H1 (cell line): Measurements from ENCODE around the gene BAZ2A. TPM values are rescaled to one million over a fixed set of nuclear protein-coding genes. Genes with fewer than 3 reads are reported as not detected.

ENCODE experiments used
- CTCF ChIA-PET: fragments of 300-600 bp; sonication (Branson Sonifier 250); formaldehyde crosslinking; loops from one replicate; lab custom pipeline; 2021; ENCODE audit not compliant: partially characterized antibody; lab: Charles Lee
- POLR2A ChIA-PET: fragments of 300-600 bp; sonication (Branson Sonifier 250); formaldehyde crosslinking; loops from one replicate; lab custom pipeline; 2021; ENCODE audit warnings: inconsistent platforms; ENCODE audit not compliant: partially characterized antibody; lab: Charles Lee
- DNase-seq, 2 experiments: peaks; one replicate each; pipeline versions ENCODE4 v3.0.0 to v3.0.0-alpha.2; 2010 to 2022; ENCODE audit warnings: low spot score in 2 of 2, low read depth in 1 of 2, mixed read lengths in 1 of 2
- FAIRE-seq: peaks from 2 replicates; lab custom pipeline; 2011; peaks lifted over from hg19 to GRCh38; lab: Jason Lieb, UNC
- H2AFZ ChIP-seq: 2 replicates; pipeline ENCODE4 v1.8.1; 2012; ENCODE audit warnings: low read length, inconsistent platforms
- H2AK5ac ChIP-seq: 2 replicates; pipeline ENCODE4 v1.6.1; 2013; ENCODE audit warnings: low read depth, low read length
- H2BK120ac ChIP-seq: replicated peaks from 2 replicates; pipeline ENCODE3; 2013; ENCODE audit warnings: low read depth, low read length, inconsistent platforms
- H2BK12ac ChIP-seq: 2 replicates; pipeline ENCODE4 v1.6.1; 2013; ENCODE audit warnings: low read depth, low read length
- H2BK15ac ChIP-seq: 2 replicates; pipeline ENCODE4 v1.6.1; 2013; ENCODE audit warnings: low read length
- H2BK20ac ChIP-seq: 2 replicates; pipeline ENCODE4 v1.6.1; 2013; ENCODE audit warnings: low read length
- H2BK5ac ChIP-seq: 2 replicates; pipeline ENCODE4 v1.6.1; 2013; ENCODE audit warnings: low read depth, low read length
- H3K14ac ChIP-seq: 2 replicates; pipeline ENCODE4 v1.6.1; 2013; ENCODE audit warnings: inconsistent platforms; ENCODE audit not compliant: insufficient read length
- H3K18ac ChIP-seq: 2 replicates; pipeline ENCODE4 v1.6.1; 2013; ENCODE audit warnings: low read length; ENCODE audit errors: extremely low read depth
- H3K23ac ChIP-seq: 2 replicates; pipeline ENCODE4 v1.6.1; 2013; ENCODE audit warnings: inconsistent platforms; ENCODE audit not compliant: insufficient read length
- H3K23me2 ChIP-seq: 2 replicates; pipeline ENCODE4 v1.6.1; 2013; ENCODE audit warnings: low read depth, low read length
- H3K27ac ChIP-seq: 2 replicates; pipeline ENCODE4 v1.6.1; 2011; ENCODE audit warnings: low read depth, low read length, inconsistent platforms
- H3K27me3 ChIP-seq, 4 experiments: replicated peaks in 1 of 4; 1 replicate in 1 of 4; 2 replicates in 3 of 4; pipeline versions ENCODE4 v1.6.1 to v1.8.1; 2011 to 2013; ENCODE audit warnings: low read length in 3 of 4, mild to moderate bottlenecking in 3 of 4, inconsistent platforms in 2 of 4, mixed read lengths in 2 of 4, moderate library complexity in 1 of 4; ENCODE audit not compliant: control insufficient read depth in 3 of 4, insufficient read depth in 3 of 4; ENCODE audit errors: extremely low read depth in 1 of 4
- H3K36me3 ChIP-seq, 4 experiments: 2 replicates each; pipeline versions ENCODE4 v1.6.1 to v1.8.1; 2011 to 2013; ENCODE audit warnings: mild to moderate bottlenecking in 4 of 4, low read length in 3 of 4, moderate library complexity in 2 of 4, control low read depth in 1 of 4, inconsistent platforms in 1 of 4; ENCODE audit not compliant: insufficient read depth in 4 of 4, control insufficient read depth in 2 of 4
- H3K4ac ChIP-seq: replicated peaks from 2 replicates; pipeline ENCODE3; 2013; ENCODE audit warnings: low read length, low read depth, mixed read lengths, inconsistent platforms; ENCODE audit not compliant: insufficient read length
- H3K4me1 ChIP-seq, 4 experiments: replicated peaks in 1 of 4; 1 replicate in 1 of 4; 2 replicates in 3 of 4; pipeline versions ENCODE4 v1.6.1 to v1.8.1; 2011 to 2013; ENCODE audit warnings: low read length in 3 of 4, inconsistent platforms in 2 of 4, mixed read lengths in 1 of 4; ENCODE audit not compliant: insufficient read depth in 4 of 4, control insufficient read depth in 3 of 4
- H3K4me2 ChIP-seq, 2 experiments: 2 replicates each; pipeline versions ENCODE4 v1.6.1 to v1.8.1; 2011 to 2013; ENCODE audit warnings: low read depth in 2 of 2, low read length in 2 of 2, control low read depth in 1 of 2, inconsistent platforms in 1 of 2, mild to moderate bottlenecking in 1 of 2; ENCODE audit not compliant: insufficient read depth in 1 of 2
- H3K4me3 ChIP-seq, 4 experiments: fragments of 200-600, 300-600 bp in 1 of 4; sonication (generic), shearing (Covaris generic), sonication (Bioruptor Twin) in 1 of 4; 2 replicates each; pipeline versions ENCODE4 v1.5.1 to v1.8.1; 2011 to 2016; ENCODE audit warnings: low read length in 4 of 4, low read depth in 3 of 4, control low read depth in 2 of 4, inconsistent platforms in 2 of 4, mild to moderate bottlenecking in 2 of 4, mixed read lengths in 1 of 4, moderate library complexity in 1 of 4; ENCODE audit not compliant: insufficient read depth in 2 of 4; ENCODE audit errors: extremely low read depth in 1 of 4
- H3K56ac ChIP-seq: replicated peaks from 2 replicates; pipeline ENCODE3; 2013; ENCODE audit warnings: low read depth, mild to moderate bottlenecking, mixed read lengths, low read length, inconsistent platforms; ENCODE audit not compliant: insufficient read length
- H3K79me1 ChIP-seq: 2 replicates; pipeline ENCODE4 v1.6.1; 2013; ENCODE audit warnings: low read depth, low read length, control low read depth
- H3K79me2 ChIP-seq, 2 experiments: 2 replicates each; pipeline versions ENCODE4 v1.6.1 to v1.8.1; 2012 to 2013; ENCODE audit warnings: low read length in 2 of 2, mild to moderate bottlenecking in 2 of 2, inconsistent platforms in 1 of 2; ENCODE audit not compliant: insufficient read depth in 2 of 2, control insufficient read depth in 1 of 2
- H3K9ac ChIP-seq, 4 experiments: replicated peaks in 1 of 4; 1 replicate in 1 of 4; 2 replicates in 3 of 4; pipeline versions ENCODE4 v1.6.1 to v1.8.1; 2011 to 2013; ENCODE audit warnings: low read depth in 3 of 4, low read length in 3 of 4, control low read depth in 2 of 4, mild to moderate bottlenecking in 2 of 4, moderate library complexity in 2 of 4, inconsistent platforms in 1 of 4; ENCODE audit errors: extremely low read depth in 1 of 4
- H3K9me3 ChIP-seq, 2 experiments: 2 replicates each; pipeline versions ENCODE4 v1.6.1 to v1.8.1; 2012 to 2013; ENCODE audit warnings: mild to moderate bottlenecking in 2 of 2, moderate library complexity in 2 of 2, control low read depth in 1 of 2, inconsistent platforms in 1 of 2, low read depth in 1 of 2, low read length in 1 of 2, mixed read lengths in 1 of 2; ENCODE audit not compliant: insufficient read depth in 2 of 2
- H4K20me1 ChIP-seq, 2 experiments: replicated peaks in 1 of 2; 2 replicates each; pipeline versions ENCODE3 to v1.8.1; 2011 to 2013; ENCODE audit warnings: inconsistent platforms in 2 of 2, low read length in 2 of 2, mild to moderate bottlenecking in 1 of 2; ENCODE audit not compliant: insufficient read depth in 2 of 2, control insufficient read depth in 1 of 2
- H4K5ac ChIP-seq: 2 replicates; pipeline ENCODE4 v1.6.1; 2013; ENCODE audit warnings: low read length, low read depth, mixed read lengths, inconsistent platforms; ENCODE audit not compliant: insufficient read length
- H4K8ac ChIP-seq: 2 replicates; pipeline ENCODE4 v1.8.0; 2013; ENCODE audit warnings: mild to moderate bottlenecking, moderate library complexity, low read length, inconsistent platforms; ENCODE audit not compliant: insufficient read depth; ENCODE audit errors: extremely low read depth
- H4K91ac ChIP-seq: replicated peaks from 2 replicates; pipeline ENCODE3; 2013; ENCODE audit warnings: low read length, mixed read lengths, inconsistent platforms; ENCODE audit not compliant: insufficient read length
- ASH2L ChIP-seq: fragments of 200-600, 300-600 bp; sonication (generic); IDR thresholded peaks from one replicate; pipeline ENCODE4 v1.7.1; 2017; ENCODE audit warnings: low read length
- CEBPB ChIP-seq: IDR thresholded peaks from 2 replicates; pipeline ENCODE4 v1.6.1; 2012; ENCODE audit warnings: low read depth, low read length
- CHD2 ChIP-seq: IDR thresholded peaks from 2 replicates; pipeline ENCODE4 v1.6.1; 2012; ENCODE audit warnings: low read length, improper control_type of control experiment
- FOSL1 ChIP-seq: IDR thresholded peaks from 2 replicates; pipeline ENCODE4 v1.6.1; 2011; ENCODE audit warnings: mild to moderate bottlenecking, low read depth, low read length, moderate library complexity; ENCODE audit not compliant: insufficient read depth
- JUND ChIP-seq: IDR thresholded peaks from 2 replicates; pipeline ENCODE4 v1.6.1; 2011; ENCODE audit warnings: mild to moderate bottlenecking, improper control_type of control experiment, low read length
- KDM4A ChIP-seq: IDR thresholded peaks from one replicate; pipeline ENCODE4 v1.7.1; 2012; ENCODE audit warnings: low read depth, mild to moderate bottlenecking, moderate library complexity, low read length, inconsistent platforms; ENCODE audit not compliant: severe bottlenecking
- RNF2 ChIP-seq: fragments of 200-900, 300-1000 bp; sonication (generic); IDR thresholded peaks from 2 replicates; pipeline ENCODE4 v1.7.1; 2016; ENCODE audit warnings: borderline replicate concordance, low read depth, mild to moderate bottlenecking, antibody characterized with exemption, low read length; ENCODE audit not compliant: poor library complexity, severe bottlenecking; ENCODE audit errors: missing control alignments
- SIN3A ChIP-seq, 2 experiments: IDR thresholded peaks in 1 of 2; conservative IDR thresholded peaks in 1 of 2; 2 replicates each; pipeline ENCODE4 v1.6.1; 2011 to 2012; ENCODE audit warnings: low read length in 2 of 2, improper control_type of control experiment in 1 of 2, low read depth in 1 of 2, mild to moderate bottlenecking in 1 of 2
- SRF ChIP-seq: IDR thresholded peaks from 2 replicates; pipeline ENCODE4 v1.6.1; 2011; ENCODE audit warnings: mild to moderate bottlenecking, low read depth, low read length, moderate library complexity
- TAF1 ChIP-seq: IDR thresholded peaks from 2 replicates; pipeline ENCODE4 v1.6.1; 2011; ENCODE audit warnings: mild to moderate bottlenecking, low read depth, low read length
- TBP ChIP-seq: IDR thresholded peaks from 2 replicates; pipeline ENCODE4 v1.6.1; 2011; ENCODE audit warnings: low read depth, low read length, improper control_type of control experiment
- TEAD4 ChIP-seq: IDR thresholded peaks from 2 replicates; pipeline ENCODE4 v1.6.1; 2012; ENCODE audit warnings: low read depth, low read length, inconsistent platforms, mixed read lengths
- USF2 ChIP-seq: IDR thresholded peaks from 2 replicates; pipeline ENCODE4 v1.6.1; 2011; ENCODE audit warnings: low read length, improper control_type of control experiment
- WGBS, 2 experiments: shearing (Covaris generic) in 1 of 2; methylation state at CpG; one replicate each; pipeline versions ENCODE4 v1.1.6 to v1.1.7; 2013 to 2015; ENCODE audit warnings: low lambda C conversion rate in 2 of 2, mixed read lengths in 2 of 2, inconsistent platforms in 1 of 2, low coverage in 1 of 2, missing lambda C conversion rate in 1 of 2; ENCODE audit not compliant: insufficient replicate concordance in 2 of 2, insufficient coverage in 1 of 2, insufficient read length in 1 of 2; ENCODE audit errors: extremely low coverage in 1 of 2, missing lambda C conversion rate in 1 of 2; 5-methylcytosine and 5-hydroxymethylcytosine counted together
- polyA plus RNA-seq, 7 experiments: library from polyadenylated mRNA; depleted of rRNA in 3 of 7; stranded (reverse) in 5 of 7; unstranded in 2 of 7; fragments of >200 nt in 5 of 7; fragments of 200-250 nt in 2 of 7; gene quantifications; 1 replicate in 5 of 7; 2 replicates in 1 of 7; 4 replicates in 1 of 7; pipeline versions ENCODE4 v1.2.1 to v1.2.3, GENCODE V29; 2011 to 2013; ENCODE audit warnings: missing spikeins in 2 of 7, mixed read lengths in 2 of 7
- total RNA-seq: library from RNA; stranded (reverse); fragmentation: NEBNext Ultra II Directional; extraction: Animal tissue kit (Norgen Biotek cat#: 25700); gene quantifications from 2 replicates; pipeline ENCODE4 v1.2.1, GENCODE V29; 2021

The BAZ2A gene
- total and polyA plus RNA-seq, 2 of the 8 experiments (the other 6 are each of a cell fraction or from before 2014, with no cell fraction given): 52.0 to 110 TPM

DNA sequence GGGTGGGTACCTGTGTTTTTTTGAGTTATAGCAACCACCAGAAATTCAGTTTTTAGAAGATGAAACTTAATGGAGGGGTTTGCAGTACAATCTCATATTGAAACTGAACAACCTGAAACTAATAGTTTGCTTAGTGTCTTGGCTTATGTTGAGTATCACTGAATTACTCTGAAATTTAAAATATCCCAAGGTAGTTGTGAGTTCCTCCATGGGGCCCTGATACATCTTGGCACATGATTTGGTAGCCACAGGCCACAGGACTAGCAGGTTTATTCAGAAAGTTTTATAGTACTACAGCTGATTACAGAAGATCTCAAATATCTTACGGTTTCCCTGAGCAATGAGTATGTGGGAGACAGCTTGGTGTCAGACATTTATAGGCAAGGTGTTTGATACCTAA, 47.6 kb upstream of the BAZ2A start:
- H2BK20ac ChIP-seq: no peak overlapping the region
- no peak overlapping the region for H2BK120ac ChIP-seq
- DNase-seq (no peak), FAIRE-seq (no peak)
- H3K4me2 ChIP-seq: no peak overlapping the region
- H2AFZ ChIP-seq: no peak overlapping the region
- 100% methylated on average over 1 of the region's 1 CpG; no CpG with 5 or more reads in 1 of the 2 experiments for WGBS, 2 experiments
- no peak overlapping the region for H3K56ac ChIP-seq
- ChIA-PET POLR2A (interaction anchor here (1.1 to 52.4 kb wide), 8 partner anchors 8 to 59 kb away, joined by 3 to 1406 read pairs (median 16); partner anchors contain the start of genes ATP5F1B, NACA, PRIM1 and PTGES3), CTCF (interaction anchor here (0.6 to 0.9 kb wide), 2 partner anchors 9 to 331 kb away, joined by 3 to 5 read pairs; no protein-coding TSS in a partner anchor)
- H3K23ac ChIP-seq: no peak overlapping the region
- no peaks in the 10 kb centered on the region for H3K9me3 ChIP-seq
- no peak overlapping the region for H4K91ac ChIP-seq
- H4K5ac ChIP-seq: no peak overlapping the region
- no peak overlapping the region for H4K8ac ChIP-seq
- no peak overlapping the region for H2AK5ac ChIP-seq
- H2BK12ac ChIP-seq: no peak overlapping the region
- peaks cover 62 to 95% of the 10 kb centered on the region in 2 experiments for H3K79me2 ChIP-seq
- H3K36me3 ChIP-seq: peaks cover 2 to 31% (median 2%) of the 10 kb centered on the region in 4 experiments; a peak in 4 of 8 replicates
- no peak overlapping the region for H3K4ac ChIP-seq
- H2BK5ac ChIP-seq: no peak overlapping the region
- no peak overlapping the region for H3K9ac ChIP-seq
- H3K27me3 ChIP-seq: no peaks in the 10 kb centered on the region
- no peak overlapping the region for H3K14ac ChIP-seq
- H3K27ac ChIP-seq: no peak overlapping the region
- H4K20me1 ChIP-seq: peaks cover 27 to 34% of the 10 kb centered on the region in 2 experiments
- no peak overlapping the region for H3K4me3 ChIP-seq
- H2BK15ac ChIP-seq: no peak overlapping the region
- peaks cover 0 to 3% (median 0%) of the 10 kb centered on the region in 4 experiments; a peak in 2 of 7 replicates for H3K4me1 ChIP-seq
- H3K18ac ChIP-seq: no peak overlapping the region
- no peaks in the 10 kb centered on the region for H3K23me2 ChIP-seq
- H3K79me1 ChIP-seq: peaks cover 5% of the 10 kb centered on the region; the same call in 1 of the 2 replicates
- no peak for TF ChIP-seq JUND
- TF ChIP-seq SIN3A (conservative IDR thresholded peaks at IDR 0.05 in 1 of 2, IDR thresholded peaks at IDR 0.05 in 1 of 2; ENCODE audit: low read depth in 1 of 2, low read length in 2 of 2): no peak
- no peak for TF ChIP-seq SRF
- TF ChIP-seq KDM4A: no peak
- no peak for TF ChIP-seq CEBPB
- no peak for TF ChIP-seq RNF2
- TF ChIP-seq CHD2: no peak
- TF ChIP-seq USF2: no peak
- TF ChIP-seq ASH2L: no peak
- TF ChIP-seq FOSL1: no peak
- TF ChIP-seq TBP: no peak
- no peak for TF ChIP-seq TAF1
- no peak for TF ChIP-seq TEAD4
